IMR-90 (cell line): ENCODE results near the gene PAX8. TPM values are rescaled to one million over a fixed set of nuclear protein-coding genes. Genes with fewer than 3 reads are reported as not detected.

Experiments used
- ATAC-seq: fragments of 200-7000 bp; cut with Tn5 transposase; 2 replicates; pipeline ENCODE4 v1.9.1; 2020; ENCODE audit warnings: low read depth, mild to moderate bottlenecking, moderate library complexity
- BruUV-seq: library from RNA; stranded (reverse); fragments of 400-500 nt; replicated peaks from 2 replicates; lab custom pipeline; 2021; lab: Mats Ljungman, UMichigan
- CTCF ChIA-PET: fragments of 300-600 bp; formaldehyde crosslinking; extraction: SDS; loops from one replicate; lab custom pipeline; 2021; ENCODE audit warnings: antibody characterized with exemption; lab: Yijun Ruan, JAX
- POLR2A ChIA-PET: fragments of 300-600 bp; sonication (Branson Sonifier 250); formaldehyde crosslinking; loops from one replicate; lab custom pipeline; 2022; ENCODE audit warnings: antibody characterized with exemption; ENCODE audit not compliant: unreplicated experiment; lab: Charles Lee
- DNase-seq: peaks from one replicate; pipeline ENCODE4 v3.0.0; 2013
- H2AFZ ChIP-seq: replicated peaks from 2 replicates; pipeline ENCODE3; 2013; ENCODE audit warnings: low read length, mild to moderate bottlenecking; ENCODE audit not compliant: poor library complexity
- H2AK5ac ChIP-seq: 2 replicates; pipeline ENCODE4 v1.6.1; 2013; ENCODE audit warnings: low read depth, low read length, inconsistent platforms
- H2AK9ac ChIP-seq: replicated peaks from 2 replicates; pipeline ENCODE3; 2013; ENCODE audit warnings: mild to moderate bottlenecking, low read depth, low read length, moderate library complexity; ENCODE audit not compliant: poor library complexity
- H2BK120ac ChIP-seq: 2 replicates; pipeline ENCODE4 v1.6.1; 2013; ENCODE audit warnings: low read depth, low read length, inconsistent platforms
- H2BK15ac ChIP-seq: 3 replicates; pipeline ENCODE4 v1.6.1; 2013; ENCODE audit warnings: low read depth, low read length, inconsistent platforms
- H2BK20ac ChIP-seq: 2 replicates; pipeline ENCODE4 v1.6.1; 2013; ENCODE audit warnings: low read depth, mild to moderate bottlenecking, inconsistent platforms, low read length, moderate library complexity
- H2BK5ac ChIP-seq: 2 replicates; pipeline ENCODE4 v1.6.1; 2013; ENCODE audit warnings: mild to moderate bottlenecking, low read depth, low read length, inconsistent platforms; ENCODE audit not compliant: poor library complexity, severe bottlenecking
- H3K14ac ChIP-seq: replicated peaks from 2 replicates; pipeline ENCODE4 v1.6.1; 2013; ENCODE audit warnings: low read depth, low read length, inconsistent platforms
- H3K18ac ChIP-seq: 2 replicates; pipeline ENCODE4 v1.6.1; 2013; ENCODE audit warnings: low read depth, low read length, control low read depth
- H3K23ac ChIP-seq: 2 replicates; pipeline ENCODE4 v1.6.1; 2013; ENCODE audit warnings: low read depth, low read length, inconsistent platforms
- H3K27ac ChIP-seq: 2 replicates; pipeline ENCODE4 v1.5.1; 2013; ENCODE audit warnings: mild to moderate bottlenecking, control low read depth, low read length; ENCODE audit not compliant: insufficient read depth
- H3K27me3 ChIP-seq: 2 replicates; pipeline ENCODE4 v1.6.1; 2013; ENCODE audit warnings: low read length; ENCODE audit not compliant: control insufficient read depth, insufficient read depth
- H3K36me3 ChIP-seq: 2 replicates; pipeline ENCODE4 v1.6.1; 2013; ENCODE audit warnings: low read length, mixed read lengths; ENCODE audit not compliant: control insufficient read depth, insufficient read depth
- H3K4ac ChIP-seq: 2 replicates; pipeline ENCODE4 v1.6.1; 2013; ENCODE audit warnings: low read depth, low read length, inconsistent platforms
- H3K4me1 ChIP-seq: 2 replicates; pipeline ENCODE4 v1.6.1; 2013; ENCODE audit warnings: low read length, mixed read lengths; ENCODE audit not compliant: control insufficient read depth, insufficient read depth
- H3K4me2 ChIP-seq: 2 replicates; pipeline ENCODE4 v1.6.1; 2013; ENCODE audit warnings: low read depth, mild to moderate bottlenecking, control low read depth, low read length, moderate library complexity
- H3K4me3 ChIP-seq: 2 replicates; pipeline ENCODE4 v1.5.1; 2013; ENCODE audit warnings: low read depth, mild to moderate bottlenecking, control low read depth, low read length, moderate library complexity; ENCODE audit not compliant: insufficient read depth
- H3K56ac ChIP-seq: 2 replicates; pipeline ENCODE4 v1.6.1; 2013; ENCODE audit warnings: low read length, inconsistent platforms; ENCODE audit not compliant: insufficient read depth; ENCODE audit errors: extremely low read depth
- H3K79me1 ChIP-seq, 2 experiments: 2 replicates each; pipeline ENCODE4 v1.6.1; 2013; ENCODE audit warnings: low read length in 2 of 2, inconsistent platforms in 1 of 2, low read depth in 1 of 2
- H3K9ac ChIP-seq: 2 replicates; pipeline ENCODE4 v1.6.1; 2013; ENCODE audit warnings: low read depth, low read length, control low read depth
- H3K9me1 ChIP-seq: 2 replicates; pipeline ENCODE4 v1.6.1; 2013; ENCODE audit warnings: low read length, inconsistent platforms; ENCODE audit not compliant: insufficient read depth
- H3K9me3 ChIP-seq: 2 replicates; pipeline ENCODE4 v1.6.1; 2013; ENCODE audit warnings: low read length; ENCODE audit not compliant: control insufficient read depth, insufficient read depth
- H4K20me1 ChIP-seq: 2 replicates; pipeline ENCODE4 v1.6.1; 2013; ENCODE audit warnings: low read length, inconsistent platforms; ENCODE audit not compliant: insufficient read depth
- H4K5ac ChIP-seq: 2 replicates; pipeline ENCODE4 v1.6.1; 2013; ENCODE audit warnings: mild to moderate bottlenecking, low read depth, low read length, control low read depth
- H4K8ac ChIP-seq, 2 experiments: 2 replicates each; pipeline ENCODE4 v1.6.1; 2013; ENCODE audit warnings: low read depth in 2 of 2, low read length in 2 of 2, control low read depth in 1 of 2, inconsistent platforms in 1 of 2
- H4K91ac ChIP-seq: 2 replicates; pipeline ENCODE4 v1.6.1; 2013; ENCODE audit warnings: low read depth, low read length, inconsistent platforms; ENCODE audit not compliant: insufficient read depth
- BHLHE40 ChIP-seq: fragments of 150-350 bp; IDR thresholded peaks from 2 replicates; pipeline ENCODE4 v1.6.1; 2016; ENCODE audit warnings: mild to moderate bottlenecking, low read depth, low read length
- CEBPB ChIP-seq: IDR thresholded peaks from 2 replicates; pipeline ENCODE4 v1.6.1; 2012; ENCODE audit warnings: low read depth, low read length, improper control_type of control experiment
- CHD1 ChIP-seq: IDR thresholded peaks from 2 replicates; pipeline ENCODE4 v1.6.1; 2012; ENCODE audit warnings: low read depth, low read length, improper control_type of control experiment
- CTCF ChIP-seq: conservative IDR thresholded peaks from 2 replicates; pipeline ENCODE4 v1.5.1; 2012; ENCODE audit warnings: mild to moderate bottlenecking, low read depth, low read length, improper control_type of control experiment
- ELK1 ChIP-seq: fragments of 150-350 bp; IDR thresholded peaks from 2 replicates; pipeline ENCODE4 v1.6.1; 2016; ENCODE audit warnings: low read depth, mild to moderate bottlenecking, low read length, moderate library complexity, borderline replicate concordance
- FOS ChIP-seq: fragments of 150-350 bp; IDR thresholded peaks from 2 replicates; pipeline ENCODE4 v1.6.1; 2016; ENCODE audit warnings: low read depth, low read length
- MAFK ChIP-seq: IDR thresholded peaks from 2 replicates; pipeline ENCODE4 v1.6.1; 2012; ENCODE audit warnings: low read depth, low read length, improper control_type of control experiment
- MAZ ChIP-seq: IDR thresholded peaks from 2 replicates; pipeline ENCODE4 v1.6.1; 2012; ENCODE audit warnings: low read depth, mild to moderate bottlenecking, low read length, improper control_type of control experiment, moderate library complexity, borderline replicate concordance
- MXI1 ChIP-seq: IDR thresholded peaks from 2 replicates; pipeline ENCODE4 v1.6.1; 2012; ENCODE audit warnings: low read depth, mild to moderate bottlenecking, low read length, moderate library complexity, borderline replicate concordance
- NFE2L2 ChIP-seq: fragments of 150-350 bp; IDR thresholded peaks from 2 replicates; pipeline ENCODE4 v1.6.1; 2016; ENCODE audit warnings: low read depth, mild to moderate bottlenecking, low read length
- POLR2A ChIP-seq: IDR thresholded peaks from 2 replicates; pipeline ENCODE4 v1.6.1; 2012; ENCODE audit warnings: mild to moderate bottlenecking, low read depth, low read length
- RAD21 ChIP-seq: IDR thresholded peaks from 2 replicates; pipeline ENCODE4 v1.6.1; 2012; ENCODE audit warnings: low read length, improper control_type of control experiment
- RCOR1 ChIP-seq: IDR thresholded peaks from 2 replicates; pipeline ENCODE4 v1.6.1; 2012; ENCODE audit warnings: mild to moderate bottlenecking, low read length, improper control_type of control experiment; ENCODE audit not compliant: insufficient replicate concordance
- RFX5 ChIP-seq: IDR thresholded peaks from 2 replicates; pipeline ENCODE4 v1.8.0; 2012; ENCODE audit warnings: low read depth, mild to moderate bottlenecking, low read length, moderate library complexity
- SMC3 ChIP-seq: fragments of 150-350 bp; IDR thresholded peaks from 2 replicates; pipeline ENCODE4 v1.6.1; 2016; ENCODE audit warnings: low read depth, mild to moderate bottlenecking, antibody characterized with exemption, low read length, moderate library complexity
- USF2 ChIP-seq: fragments of 150-350 bp; IDR thresholded peaks from 2 replicates; pipeline ENCODE4 v1.6.1; 2017; ENCODE audit warnings: mild to moderate bottlenecking, antibody characterized with exemption, low read length, low read depth
- WGBS, 2 experiments: methylation state at CpG; one replicate each; pipeline versions ENCODE4 v1.1.5 to v1.1.7; 2013; ENCODE audit warnings: missing lambda C conversion rate in 2 of 2; ENCODE audit not compliant: insufficient read length in 1 of 2; ENCODE audit errors: extremely low coverage in 2 of 2; 5-methylcytosine and 5-hydroxymethylcytosine counted together
- dilution Hi-C: fragments of 300-500 bp; cut with HindIII; formaldehyde crosslinking; loops from one replicate; pipeline ENCODE4 v1.14.3; 2018; ENCODE audit warnings: low sequenced_read_pairs; ENCODE audit not compliant: unreplicated experiment
- in situ Hi-C: fragments of 300-500 bp; cut with MboI; formaldehyde crosslinking; loops from 3 replicates; pipeline ENCODE4 v1.14.3; 2019; ENCODE audit warnings: low sequenced_read_pairs, inconsistent platforms, mixed read lengths
- intact Hi-C: fragments of 100-400 bp; cut with micrococcal nuclease; formaldehyde crosslinking; loops from 2 replicates; pipeline ENCODE4 v1.10.0; 2022
- polyA plus RNA-seq, 3 experiments: library from polyadenylated mRNA; depleted of rRNA; stranded (reverse); fragments of >200 nt; gene quantifications; 2 replicates each; pipeline ENCODE4 v1.2.3, GENCODE V29; 2012; ENCODE audit warnings: low replicate concordance in 1 of 3
- total RNA-seq: library from RNA; depleted of rRNA; stranded (reverse); fragments of >200 nt; gene quantifications from 2 replicates; pipeline ENCODE4 v1.2.3, GENCODE V29; 2012

The PAX8 gene
- total and polyA plus RNA-seq, 2 of the 4 experiments (the other 2 are of a cell fraction), result 0.18 to 1.5 TPM

- no peak overlapping the region for H4K5ac ChIP-seq
- no peaks in the 10 kb centered on the region for H3K79me1 ChIP-seq
- H3K27me3 ChIP-seq, result peaks cover 12% of the 10 kb centered on the region
- H3K4ac ChIP-seq, result no peak overlapping the region
- H4K8ac ChIP-seq, result no peak overlapping the region
- POLR2A ChIA-PET, result no interaction called here
- no TSS peak for BruUV-seq
- in situ Hi-C loops, result no loop called here
- ATAC-seq (no peak), DNase-seq (no peak)
- H3K14ac ChIP-seq, result no peak overlapping the region
- H3K4me1 ChIP-seq, result no peaks in the 10 kb centered on the region
- TF ChIP-seq FOS, result no peak
- no peak for TF ChIP-seq CEBPB
- TF ChIP-seq POLR2A, result no peak
- TF ChIP-seq NFE2L2, result no peak
- no peak for TF ChIP-seq CTCF
- TF ChIP-seq CHD1, result no peak
- TF ChIP-seq RFX5, result no peak
- no peak for TF ChIP-seq MAFK
- TF ChIP-seq BHLHE40, result no peak
- no peak for TF ChIP-seq RCOR1
- TF ChIP-seq RAD21, result no peak
- TF ChIP-seq ELK1, result no peak
- no peak for TF ChIP-seq MAZ
- no peak for TF ChIP-seq MXI1
- TF ChIP-seq USF2, result no peak
- no peak for TF ChIP-seq SMC3
- no peak overlapping the region for H2BK15ac ChIP-seq
- H2AK5ac ChIP-seq, result no peak overlapping the region
- no peak overlapping the region for H2BK5ac ChIP-seq
- intact Hi-C loops, result no loop called here
- H3K56ac ChIP-seq, result no peak overlapping the region
- no peak overlapping the region for H2BK120ac ChIP-seq
- no peak overlapping the region for H4K91ac ChIP-seq
- H2AFZ ChIP-seq, result no peak overlapping the region
- no peak overlapping the region for H3K9ac ChIP-seq
- H3K18ac ChIP-seq, result no peak overlapping the region
- H2BK20ac ChIP-seq, result no peak overlapping the region
- no peaks in the 10 kb centered on the region for H4K20me1 ChIP-seq
- H3K9me3 ChIP-seq, result no peaks in the 10 kb centered on the region
- no peak overlapping the region for H3K4me3 ChIP-seq
- no peak overlapping the region for H3K27ac ChIP-seq
- H2AK9ac ChIP-seq, result no peak overlapping the region
- no peaks in the 10 kb centered on the region for H3K9me1 ChIP-seq
- no peak overlapping the region for H3K23ac ChIP-seq
- H3K36me3 ChIP-seq, result no peaks in the 10 kb centered on the region
- 27% methylated on average over 4 of the region's 12 CpGs; no CpG with 5 or more reads in 1 of the 2 experiments for WGBS, 2 experiments
- dilution Hi-C loops, result no loop called here
- no peak overlapping the region for H3K4me2 ChIP-seq
- CTCF ChIA-PET, result no interaction called here
Measured at GRCh38 chr2:113167115-113167932, 111.4 kb downstream of the PAX8 start.
